GM18519 (cell line): Measurements from ENCODE around the gene DHX32.
"Not testable (repeated sequence)": the region's sequence is repeated elsewhere in the genome, so short reads cannot be mapped to it uniquely, and the experiment has no call there.

Experiments
- ATAC-seq: cut with Tn5 transposase; IDR thresholded peaks from one replicate; pipeline ENCODE4 v1.9.1; 2021; ENCODE audit warnings: mild to moderate bottlenecking, moderate library complexity; ENCODE audit not compliant: unreplicated experiment, low FRiP score

The DHX32 gene, protein sequence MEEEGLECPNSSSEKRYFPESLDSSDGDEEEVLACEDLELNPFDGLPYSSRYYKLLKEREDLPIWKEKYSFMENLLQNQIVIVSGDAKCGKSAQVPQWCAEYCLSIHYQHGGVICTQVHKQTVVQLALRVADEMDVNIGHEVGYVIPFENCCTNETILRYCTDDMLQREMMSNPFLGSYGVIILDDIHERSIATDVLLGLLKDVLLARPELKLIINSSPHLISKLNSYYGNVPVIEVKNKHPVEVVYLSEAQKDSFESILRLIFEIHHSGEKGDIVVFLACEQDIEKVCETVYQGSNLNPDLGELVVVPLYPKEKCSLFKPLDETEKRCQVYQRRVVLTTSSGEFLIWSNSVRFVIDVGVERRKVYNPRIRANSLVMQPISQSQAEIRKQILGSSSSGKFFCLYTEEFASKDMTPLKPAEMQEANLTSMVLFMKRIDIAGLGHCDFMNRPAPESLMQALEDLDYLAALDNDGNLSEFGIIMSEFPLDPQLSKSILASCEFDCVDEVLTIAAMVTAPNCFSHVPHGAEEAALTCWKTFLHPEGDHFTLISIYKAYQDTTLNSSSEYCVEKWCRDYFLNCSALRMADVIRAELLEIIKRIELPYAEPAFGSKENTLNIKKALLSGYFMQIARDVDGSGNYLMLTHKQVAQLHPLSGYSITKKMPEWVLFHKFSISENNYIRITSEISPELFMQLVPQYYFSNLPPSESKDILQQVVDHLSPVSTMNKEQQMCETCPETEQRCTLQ

DNA sequence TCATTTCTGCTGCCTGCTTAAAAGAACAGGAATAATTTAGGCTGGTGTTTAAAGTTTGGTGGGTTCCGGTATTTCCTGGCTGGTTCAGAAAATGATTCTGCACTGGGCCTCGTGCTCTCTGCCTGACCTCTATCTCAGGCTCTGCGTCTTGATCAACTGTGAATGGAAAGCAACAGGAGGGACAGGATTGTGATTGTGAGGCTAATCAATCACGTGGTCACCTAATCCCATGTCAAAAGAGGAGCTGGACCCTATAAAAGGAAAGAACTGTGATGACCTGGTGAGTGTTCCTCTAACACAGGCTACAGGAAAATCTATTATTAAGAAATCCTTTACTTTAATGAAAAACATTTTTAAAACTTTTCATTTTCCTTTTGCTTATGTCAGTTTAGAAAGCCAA is at the start of gene DHX32:
Gene DHX32, minus strand, starts transcription at position 101 of the 400 bp plus-strand sequence. CDS start 468 bp downstream, outside the sequence.
- ATAC-seq = no peak

DNA sequence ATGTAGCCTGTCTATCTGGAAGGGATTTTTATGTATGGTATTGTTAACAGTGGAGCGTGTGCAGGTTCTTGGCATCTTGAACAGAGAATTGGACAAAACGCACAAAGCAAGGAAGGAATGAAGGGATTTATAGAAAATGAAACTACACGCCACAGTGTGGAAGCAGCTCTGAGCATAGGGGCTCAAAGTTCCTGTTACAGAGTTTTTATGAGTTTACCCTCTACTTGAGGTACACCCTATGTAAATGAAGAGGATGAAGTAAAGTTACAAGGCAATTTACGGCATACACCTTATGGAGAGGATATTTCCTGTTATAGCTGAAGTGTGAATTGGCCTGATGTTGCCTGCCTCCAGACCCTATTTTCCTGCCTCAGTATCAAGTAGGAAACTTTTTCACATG is 48.5 kb upstream of the DHX32 start:
- no peak for ATAC-seq

DNA sequence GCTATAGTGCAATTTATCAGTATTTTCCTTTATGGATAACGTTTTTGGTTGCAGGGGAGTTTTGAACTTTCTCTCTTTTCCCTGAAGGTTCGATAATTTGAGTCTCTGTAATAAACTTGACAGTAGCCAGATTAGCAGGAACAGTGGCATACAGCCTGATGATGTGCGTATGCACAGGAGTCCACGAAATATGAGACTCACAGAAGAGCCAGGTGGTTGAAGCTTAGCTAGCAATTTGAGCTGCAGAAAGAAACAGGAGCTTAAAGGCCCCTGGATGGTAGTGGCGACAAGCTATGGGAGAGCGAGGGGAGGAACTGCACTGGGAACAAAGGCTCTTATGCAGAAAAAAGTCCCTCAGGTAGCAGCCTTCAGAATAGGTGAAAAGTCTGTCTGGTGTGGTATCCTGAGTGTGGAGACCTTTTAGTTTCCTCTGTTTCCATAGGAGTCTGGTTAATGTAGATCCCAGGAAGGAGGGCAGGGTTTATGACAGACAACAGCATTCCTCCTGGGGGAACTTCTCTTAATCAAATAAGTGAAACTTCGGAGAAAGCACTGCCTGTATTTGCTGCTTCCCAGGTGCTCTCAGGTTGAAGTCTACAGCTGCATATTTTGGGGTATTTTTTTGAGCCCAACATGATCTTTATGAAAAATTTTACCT is 48.0 kb upstream of the DHX32 start:
- no peak for ATAC-seq

DNA sequence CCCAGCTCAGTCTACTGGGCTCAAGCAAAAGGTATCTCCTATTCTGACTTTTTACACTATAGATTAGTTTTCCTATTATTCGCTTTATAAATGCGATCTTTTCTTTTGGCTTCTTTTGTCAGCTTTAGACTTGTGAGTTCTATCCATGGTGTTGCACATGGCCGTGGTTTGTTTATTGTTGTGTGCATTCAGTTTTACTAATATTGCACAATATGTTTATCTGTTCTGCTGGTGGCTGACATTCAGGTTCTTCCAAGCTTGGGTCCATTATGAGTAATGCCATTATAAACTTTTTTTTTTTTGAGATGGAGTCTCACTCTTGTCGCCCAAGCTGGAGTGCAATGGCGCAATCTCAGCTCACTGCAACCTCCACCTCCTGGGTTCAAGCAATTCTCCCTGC is 46.2 kb upstream of the DHX32 start:
- not testable (repeated sequence) for ATAC-seq

GRCh38 chr10:125926247-125926646 is 45.2 kb upstream of the DHX32 start:
- no peak for ATAC-seq

GRCh38 chr10:125925262-125925834 is 44.3 kb upstream of the DHX32 start:
- no peak for ATAC-seq

DNA sequence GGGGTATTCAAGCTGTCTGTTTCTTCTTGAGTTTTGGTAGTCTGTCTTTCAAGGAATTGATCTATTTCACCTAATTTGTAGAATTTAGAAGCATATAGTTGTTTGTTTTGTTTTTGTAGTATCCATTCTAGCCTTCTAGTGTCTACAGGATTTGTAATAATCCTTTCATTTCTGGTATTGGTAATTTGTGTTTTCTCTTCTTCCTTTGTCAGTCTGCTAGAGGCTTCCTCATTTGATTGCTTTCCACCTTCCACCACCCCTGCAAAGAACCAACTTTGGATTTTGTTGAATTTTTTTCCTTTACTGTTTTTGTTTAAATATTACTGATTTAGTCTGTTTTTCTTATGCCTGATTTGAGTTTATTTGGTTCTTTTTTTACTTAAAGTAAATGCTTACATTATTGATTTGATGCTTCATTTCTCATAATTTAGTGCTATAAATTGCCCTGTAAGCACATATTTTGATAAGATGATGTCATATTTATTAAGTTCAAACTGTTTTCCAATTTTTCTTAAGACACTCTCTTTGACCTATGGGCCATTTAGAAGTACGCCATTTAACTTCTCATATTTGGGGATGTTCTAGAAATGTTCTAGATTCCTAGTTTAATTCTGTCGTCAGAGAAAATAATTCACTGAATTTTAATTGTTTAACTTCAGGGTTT is 40.7 kb upstream of the DHX32 start:
- not testable (repeated sequence) for ATAC-seq

DNA sequence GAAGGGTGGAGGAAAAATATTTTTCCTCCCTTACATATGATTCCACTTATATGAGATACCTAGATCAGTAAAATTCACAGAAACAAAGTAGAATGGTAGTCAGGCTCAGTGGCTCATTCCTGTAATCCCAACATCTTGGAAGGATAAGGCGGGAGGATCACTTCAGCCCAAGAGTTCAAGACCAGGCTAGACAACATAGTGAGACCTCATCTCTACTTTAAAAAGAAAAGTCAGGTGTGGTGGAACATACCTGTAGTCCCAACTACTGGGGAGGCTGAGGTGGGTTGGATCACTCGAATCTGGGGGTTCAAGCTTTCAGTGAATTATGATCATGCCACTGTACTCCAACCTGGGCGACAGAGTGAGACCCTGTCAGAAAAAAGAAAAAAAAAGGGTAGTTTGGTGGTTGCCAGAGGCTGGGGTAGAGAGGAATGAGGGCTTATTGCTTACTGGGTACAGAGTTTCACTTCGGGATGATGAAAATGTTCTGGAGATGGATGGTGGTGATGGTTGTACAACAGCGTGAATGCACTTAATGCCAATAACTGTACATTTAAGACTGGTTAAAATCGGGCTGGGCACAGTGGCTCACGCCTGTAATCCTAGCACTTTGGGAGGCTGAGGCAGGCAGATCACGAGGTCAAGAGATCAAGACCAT is 36.7 kb upstream of the DHX32 start:
- ATAC-seq = not testable (repeated sequence)

DNA sequence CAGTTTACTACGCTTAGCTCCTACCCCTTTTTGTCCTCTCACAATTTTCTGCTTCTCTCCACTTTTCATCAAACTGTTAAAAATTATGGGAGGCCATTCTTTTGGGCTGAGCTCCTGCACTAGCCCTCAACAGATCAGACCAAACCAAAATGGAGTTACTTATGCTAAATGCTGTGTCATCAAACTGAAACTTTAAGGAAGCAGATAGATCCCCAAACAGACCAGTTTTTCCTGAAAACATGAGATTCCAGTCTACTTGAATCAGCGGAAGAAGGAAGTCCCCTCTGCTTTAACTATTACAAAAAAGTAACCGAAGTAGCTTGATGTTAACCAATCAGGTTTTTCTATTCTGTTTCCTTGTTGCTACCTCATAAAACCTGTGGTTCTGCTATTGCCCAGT is 35.9 kb upstream of the DHX32 start:
- ATAC-seq = no peak

GRCh38 chr10:125913277-125913676 is 32.2 kb upstream of the DHX32 start:
- ATAC-seq = not testable (repeated sequence)

GRCh38 chr10:125911990-125912389 is 30.9 kb upstream of the DHX32 start:
- no peak for ATAC-seq

GRCh38 chr10:125911145-125911544 is 30.1 kb upstream of the DHX32 start:
- ATAC-seq = no peak

GRCh38 chr10:125909491-125909890 is 28.4 kb upstream of the DHX32 start:
- ATAC-seq = not testable (repeated sequence)

- not testable (repeated sequence) for ATAC-seq
These were observed 27.7 kb upstream of the DHX32 start for GRCh38 chr10:125908813-125909212.

- not testable (repeated sequence) for ATAC-seq
These were observed 26.5 kb upstream of the DHX32 start for GRCh38 chr10:125907598-125907997.

DNA sequence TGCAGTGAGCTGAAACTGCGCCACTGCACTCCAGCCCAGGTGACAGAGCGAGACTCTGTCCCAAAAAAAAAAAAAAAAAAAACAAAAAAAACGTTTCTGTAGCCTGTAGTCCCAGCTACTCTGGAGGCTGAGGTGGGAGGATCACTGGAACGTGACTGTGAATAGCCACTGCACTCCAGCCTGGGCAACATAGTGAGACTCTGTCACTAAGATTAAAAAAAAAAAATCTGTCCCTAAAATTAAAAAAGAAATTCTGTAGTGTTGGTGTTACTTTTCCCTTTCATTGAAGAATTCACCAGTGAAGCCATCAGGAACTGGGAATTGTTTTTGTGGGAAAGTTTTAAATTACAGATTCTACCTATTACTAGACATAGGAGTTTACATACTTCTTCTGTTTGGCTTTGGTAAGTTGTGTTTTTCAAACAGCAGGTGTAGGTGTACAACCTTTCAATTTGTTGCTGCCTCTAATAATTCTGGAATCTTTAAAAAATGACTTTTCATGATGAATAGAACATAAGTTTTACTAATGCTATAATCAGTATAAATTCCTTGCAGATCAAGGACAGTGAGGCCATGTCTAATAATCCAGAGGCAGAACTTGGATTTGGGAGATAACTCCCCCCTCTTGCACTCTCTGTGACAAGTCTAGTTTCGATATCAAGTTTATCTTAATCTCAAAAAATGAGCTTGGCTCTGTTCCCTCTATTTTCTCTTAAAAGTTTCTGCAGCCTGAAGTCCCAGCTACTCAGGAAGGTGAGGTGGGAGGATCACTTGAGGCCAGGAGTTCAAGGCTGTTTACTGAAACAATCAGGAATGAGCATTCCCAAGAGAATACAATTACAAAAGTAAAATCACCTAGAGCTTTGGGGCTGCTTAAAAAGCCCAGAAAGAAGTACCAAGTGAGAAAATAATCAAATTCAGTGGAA is 24.2 kb upstream of the DHX32 start:
- ATAC-seq = not testable (repeated sequence)

GRCh38 chr10:125903135-125903640 is 22.1 kb upstream of the DHX32 start:
- ATAC-seq = not testable (repeated sequence)

GRCh38 chr10:125900963-125901362 is 19.9 kb upstream of the DHX32 start:
- ATAC-seq = not testable (repeated sequence)
